Subcutaneous abdominal adipose tissue (tissue), 5 donors: Measurements from ENCODE around the gene SFMBT1.
A peak's percentile ranks its signal among the peaks of the same experiment; 100 is the strongest.

Experiments used
- H3K27ac ChIP-seq: one replicate; pipeline ENCODE4 v1.7.0; 2013; ENCODE audit warnings: low read depth, mild to moderate bottlenecking, inconsistent platforms, low read length, moderate library complexity
- H3K27me3 ChIP-seq, 5 donors: one replicate each; pipeline ENCODE4 v1.7.0; 2013; ENCODE audit warnings: low read length in 5 of 5, inconsistent platforms in 1 of 5; ENCODE audit not compliant: control insufficient read depth in 5 of 5, insufficient read depth in 4 of 5
- H3K36me3 ChIP-seq, 5 donors: one replicate each; pipeline ENCODE4 v1.7.0; 2013; ENCODE audit warnings: low read length in 5 of 5; ENCODE audit not compliant: control insufficient read depth in 5 of 5, insufficient read depth in 5 of 5
- H3K4me1 ChIP-seq, 5 donors: one replicate each; pipeline ENCODE4 v1.7.0; 2013; ENCODE audit warnings: low read length in 5 of 5, mild to moderate bottlenecking in 3 of 5, moderate library complexity in 1 of 5; ENCODE audit not compliant: control insufficient read depth in 5 of 5, insufficient read depth in 5 of 5
- H3K4me3 ChIP-seq, 5 donors: one replicate each; pipeline ENCODE4 v1.7.0; 2013; ENCODE audit warnings: low read length in 5 of 5, low read depth in 1 of 5
- H3K9ac ChIP-seq, 5 donors: one replicate each; pipeline ENCODE4 v1.7.0; 2013; ENCODE audit warnings: low read length in 5 of 5, mild to moderate bottlenecking in 4 of 5, moderate library complexity in 3 of 5
- H3K9me3 ChIP-seq, 5 donors: one replicate each; pipeline ENCODE4 v1.7.0; 2013; ENCODE audit warnings: low read length in 5 of 5; ENCODE audit not compliant: control insufficient read depth in 5 of 5
- donor health status: healthy.
- donor health status: healthy.
- donor health status: healthy.
- donor health status: healthy.
- donor health status: healthy.

Gene SFMBT1, protein sequence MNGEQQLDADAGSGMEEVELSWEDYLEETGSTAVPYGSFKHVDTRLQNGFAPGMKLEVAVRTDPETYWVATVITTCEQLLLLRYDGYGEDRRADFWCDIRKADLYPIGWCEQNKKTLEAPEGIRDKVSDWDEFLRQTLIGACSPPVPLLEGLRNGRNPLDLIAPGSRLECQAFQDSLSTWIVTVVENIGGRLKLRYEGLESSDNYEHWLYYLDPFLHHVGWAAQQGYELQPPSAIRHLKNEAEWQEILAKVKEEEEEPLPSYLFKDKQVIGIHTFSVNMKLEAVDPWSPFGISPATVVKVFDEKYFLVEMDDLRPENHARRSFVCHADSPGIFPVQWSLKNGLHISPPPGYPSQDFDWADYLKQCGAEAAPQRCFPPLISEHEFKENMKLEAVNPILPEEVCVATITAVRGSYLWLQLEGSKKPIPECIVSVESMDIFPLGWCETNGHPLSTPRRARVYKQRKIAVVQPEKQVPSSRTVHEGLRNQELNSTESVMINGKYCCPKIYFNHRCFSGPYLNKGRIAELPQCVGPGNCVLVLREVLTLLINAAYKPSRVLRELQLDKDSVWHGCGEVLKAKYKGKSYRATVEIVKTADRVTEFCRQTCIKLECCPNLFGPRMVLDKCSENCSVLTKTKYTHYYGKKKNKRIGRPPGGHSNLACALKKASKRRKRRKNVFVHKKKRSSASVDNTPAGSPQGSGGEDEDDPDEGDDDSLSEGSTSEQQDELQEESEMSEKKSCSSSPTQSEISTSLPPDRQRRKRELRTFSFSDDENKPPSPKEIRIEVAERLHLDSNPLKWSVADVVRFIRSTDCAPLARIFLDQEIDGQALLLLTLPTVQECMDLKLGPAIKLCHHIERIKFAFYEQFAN

DNA sequence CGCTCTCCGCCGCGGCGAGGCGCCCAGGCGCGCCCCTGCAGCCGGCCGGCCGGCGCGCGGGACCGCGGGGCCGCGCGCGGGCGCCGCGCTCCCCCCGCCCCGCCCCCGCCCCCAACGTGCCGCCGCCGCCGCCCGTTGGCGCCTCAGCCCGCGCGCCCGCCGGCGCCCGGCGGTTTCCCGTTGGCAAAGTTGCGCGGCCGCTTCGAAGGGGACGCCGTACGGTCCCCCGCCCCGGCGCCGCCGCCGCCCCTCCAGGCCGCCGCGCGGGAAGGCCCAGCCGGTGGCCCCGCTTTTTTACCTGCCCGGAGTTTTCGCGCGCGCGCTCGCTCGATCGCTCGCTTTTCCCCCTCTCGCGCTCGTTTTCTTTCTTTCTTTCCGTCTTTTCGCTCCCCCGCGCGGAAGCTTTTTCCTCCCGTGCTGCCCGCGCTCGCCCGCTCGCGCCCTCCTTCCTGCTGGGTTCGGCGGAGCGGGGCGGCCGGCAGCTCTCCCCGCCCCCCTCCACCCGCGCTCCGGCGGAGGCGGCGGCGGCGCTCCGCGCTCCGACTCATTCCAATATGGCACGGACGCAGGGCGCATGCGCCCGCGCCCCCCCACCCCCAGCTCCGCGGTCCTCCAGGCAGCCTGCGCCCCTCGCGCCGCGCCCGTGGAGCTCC lies at the start of gene SFMBT1:
SFMBT1 (minus strand) TSS at position 556 of the 653 bp plus-strand sequence. CDS start 76,945 bp downstream, outside the sequence.
- H3K27ac ChIP-seq, result peak within 1 kb of the TSS; percentile 19
- peak within 1 kb of the TSS in 4 of 5 donors; percentile 80 to 91 (median 84) for H3K9ac ChIP-seq
- peak within 1 kb of the TSS; percentile 70 to 94 (median 87) for H3K4me3 ChIP-seq
- H3K9me3 ChIP-seq, result no peaks in the 10 kb centered on the region
- no peaks in the 10 kb centered on the region for H3K27me3 ChIP-seq
- H3K36me3 ChIP-seq, result no peaks in the 10 kb centered on the region
- peaks cover 3 to 23% (median 19%) of the 10 kb centered on the region in 5 donors for H3K4me1 ChIP-seq

GRCh38 chr3:53092942-53093341 lies 47.1 kb upstream of the SFMBT1 start:
- Histone ChIP-seq H3K9ac (no peak overlapping the region), H3K9me3 (no peaks in the 10 kb centered on the region), H3K4me3 (no peak overlapping the region), H3K36me3 (peaks cover 2 to 68% (median 34%) of the 10 kb centered on the region in 5 donors), H3K27me3 (no peaks in the 10 kb centered on the region), H3K27ac (no peak overlapping the region), H3K4me1 (peaks cover 0 to 9% (median 4%) of the 10 kb centered on the region in 5 donors)

GRCh38 chr3:53092216-53092615 lies 46.3 kb upstream of the SFMBT1 start:
- Histone ChIP-seq H3K27me3 (no peaks in the 10 kb centered on the region), H3K9me3 (no peaks in the 10 kb centered on the region), H3K4me3 (no peak overlapping the region), H3K36me3 (peaks cover 0 to 66% (median 32%) of the 10 kb centered on the region in 5 donors), H3K27ac (no peak overlapping the region), H3K4me1 (peaks cover 0 to 9% (median 5%) of the 10 kb centered on the region in 5 donors), H3K9ac (no peak overlapping the region)

DNA sequence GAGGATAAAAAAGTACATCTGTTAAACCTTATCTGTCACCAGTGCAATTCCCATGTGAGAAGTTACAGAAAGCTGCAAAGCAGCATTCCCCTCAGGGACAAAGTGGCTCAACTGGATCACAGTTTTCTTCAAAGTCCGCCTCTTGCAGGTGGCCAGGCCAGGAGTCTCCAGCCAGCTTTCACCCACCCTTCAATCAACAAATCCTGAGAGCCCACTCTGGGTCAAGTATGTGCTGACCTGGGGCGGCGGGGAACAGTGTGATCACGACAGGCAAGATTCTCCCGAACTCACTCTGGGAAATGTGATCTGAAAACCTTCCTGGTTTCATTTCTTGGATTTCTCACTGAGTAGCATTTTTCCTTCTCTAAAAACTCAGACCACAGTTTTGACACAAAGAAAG lies 45.1 kb upstream of the SFMBT1 start:
- H3K4me1 ChIP-seq, result peaks cover 0 to 9% (median 5%) of the 10 kb centered on the region in 5 donors
- no peaks in the 10 kb centered on the region for H3K27me3 ChIP-seq
- no peak overlapping the region for H3K9ac ChIP-seq
- peaks cover 0 to 65% (median 33%) of the 10 kb centered on the region in 5 donors for H3K36me3 ChIP-seq
- no peak overlapping the region for H3K4me3 ChIP-seq
- H3K9me3 ChIP-seq, result no peaks in the 10 kb centered on the region
- H3K27ac ChIP-seq, result no peak overlapping the region

DNA sequence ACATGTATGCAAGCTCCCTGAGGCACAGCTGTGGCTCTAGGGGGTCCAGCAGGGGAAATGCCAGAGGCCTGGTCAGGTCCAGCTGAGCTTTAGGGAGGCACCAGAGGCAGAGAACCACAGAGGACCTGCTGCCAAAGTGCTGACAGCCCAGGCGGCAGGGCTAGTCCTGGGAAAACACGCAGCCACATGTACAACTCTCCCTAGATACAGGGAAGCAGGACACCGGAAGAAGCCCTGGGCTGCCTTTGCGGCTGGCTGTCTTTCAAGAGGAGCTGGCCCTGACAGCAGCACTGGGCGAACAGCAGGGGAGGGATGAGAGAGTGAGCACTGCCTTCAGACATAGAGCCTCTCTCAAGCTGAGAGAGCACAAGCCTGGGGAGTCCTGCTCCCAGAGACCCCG lies 43.6 kb upstream of the SFMBT1 start:
- Histone ChIP-seq H3K36me3 (peaks cover 0 to 61% (median 28%) of the 10 kb centered on the region in 5 donors), H3K9me3 (no peaks in the 10 kb centered on the region), H3K27me3 (no peaks in the 10 kb centered on the region), H3K4me1 (peaks cover 0 to 9% (median 5%) of the 10 kb centered on the region in 5 donors), H3K27ac (no peak overlapping the region), H3K9ac (no peak overlapping the region), H3K4me3 (no peak overlapping the region)

- Histone ChIP-seq H3K9ac (no peak overlapping the region), H3K9me3 (no peaks in the 10 kb centered on the region), H3K36me3 (peaks cover 0 to 29% (median 12%) of the 10 kb centered on the region in 5 donors), H3K27ac (no peak overlapping the region), H3K4me3 (no peak overlapping the region), H3K4me1 (peaks cover 0 to 9% (median 4%) of the 10 kb centered on the region in 5 donors), H3K27me3 (no peaks in the 10 kb centered on the region)
Measured at GRCh38 chr3:53085476-53085875, 39.6 kb upstream of the SFMBT1 start.

DNA sequence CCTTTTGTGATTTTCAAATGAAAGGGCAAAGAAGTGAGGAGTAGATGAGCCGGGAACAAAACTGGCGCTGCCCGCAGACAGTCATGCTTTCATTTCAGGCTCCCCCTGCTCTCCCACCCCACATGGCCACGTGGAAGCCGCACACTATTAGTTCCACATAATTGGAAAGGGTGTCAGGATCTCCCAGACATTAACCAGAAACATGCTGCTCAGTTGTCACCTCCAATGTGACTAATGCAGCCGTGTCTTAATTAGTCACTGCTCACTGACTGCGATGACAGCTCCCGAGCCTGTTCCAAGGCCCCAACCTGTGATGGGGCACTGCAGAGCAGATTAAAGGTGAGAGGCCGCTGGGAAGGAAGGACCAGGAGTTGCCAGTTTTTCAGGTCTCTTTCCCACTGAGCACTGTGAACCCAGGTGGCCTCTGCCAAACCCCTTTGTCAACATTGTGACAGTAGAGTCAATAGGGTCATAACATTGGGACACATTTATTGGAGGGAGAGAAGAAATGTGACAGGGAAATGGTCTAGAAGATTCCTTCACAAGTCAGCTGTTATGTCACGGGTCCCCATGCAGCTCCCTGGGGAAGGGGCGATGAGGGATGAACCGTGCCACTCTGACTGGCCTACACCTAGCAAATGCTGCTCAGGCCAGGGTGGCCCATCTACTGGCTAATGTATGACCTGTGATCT lies 38.6 kb upstream of the SFMBT1 start:
- no peaks in the 10 kb centered on the region for H3K27me3 ChIP-seq
- H3K4me3 ChIP-seq, result no peak overlapping the region
- no peak overlapping the region for H3K27ac ChIP-seq

GRCh38 chr3:53083949-53084309 lies 38.1 kb upstream of the SFMBT1 start:
- no peak overlapping the region for H3K9ac ChIP-seq
- no peaks in the 10 kb centered on the region for H3K9me3 ChIP-seq
- H3K4me3 ChIP-seq, result no peak overlapping the region
- peaks cover 0 to 9% (median 4%) of the 10 kb centered on the region in 5 donors for H3K4me1 ChIP-seq
- H3K27ac ChIP-seq, result no peak overlapping the region
- H3K27me3 ChIP-seq, result no peaks in the 10 kb centered on the region
- peaks cover 0 to 15% (median 2%) of the 10 kb centered on the region in 5 donors for H3K36me3 ChIP-seq

More for the DNA sequence above, 38.6 kb upstream of the SFMBT1 start:
- Histone ChIP-seq H3K9me3 (no peaks in the 10 kb centered on the region), H3K9ac (no peak overlapping the region), H3K36me3 (peaks cover 0 to 19% (median 2%) of the 10 kb centered on the region in 5 donors), H3K4me1 (peaks cover 0 to 9% (median 4%) of the 10 kb centered on the region in 5 donors)

DNA sequence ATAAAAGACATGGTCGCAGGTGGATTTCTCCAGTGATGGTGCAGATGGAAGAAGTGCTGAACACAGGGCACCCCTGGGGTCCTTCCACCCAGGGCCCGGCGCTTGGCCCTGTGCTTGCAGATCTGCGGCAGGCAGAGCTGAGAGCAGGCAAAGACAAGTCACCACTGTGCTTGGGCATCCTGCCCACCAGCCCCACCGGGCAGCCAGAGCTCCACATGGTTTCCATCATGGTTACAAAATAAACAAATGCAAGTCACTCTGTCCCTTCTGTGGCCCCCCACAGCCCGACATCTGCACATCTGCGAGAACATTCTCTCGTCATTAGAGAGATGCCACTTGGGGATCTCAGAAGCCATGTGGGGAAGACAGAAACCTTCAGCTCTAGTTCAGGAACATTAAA lies 37.6 kb upstream of the SFMBT1 start:
- H3K36me3 ChIP-seq, result peaks cover 0 to 15% (median 2%) of the 10 kb centered on the region in 5 donors
- no peak overlapping the region for H3K27ac ChIP-seq
- H3K9me3 ChIP-seq, result no peaks in the 10 kb centered on the region
- H3K4me1 ChIP-seq, result peaks cover 0 to 9% (median 4%) of the 10 kb centered on the region in 5 donors
- no peak overlapping the region for H3K9ac ChIP-seq
- H3K27me3 ChIP-seq, result no peaks in the 10 kb centered on the region
- H3K4me3 ChIP-seq, result no peak overlapping the region
